Measurements from ENCODE around the gene BTBD19.

BTBD19 gene

DNA sequence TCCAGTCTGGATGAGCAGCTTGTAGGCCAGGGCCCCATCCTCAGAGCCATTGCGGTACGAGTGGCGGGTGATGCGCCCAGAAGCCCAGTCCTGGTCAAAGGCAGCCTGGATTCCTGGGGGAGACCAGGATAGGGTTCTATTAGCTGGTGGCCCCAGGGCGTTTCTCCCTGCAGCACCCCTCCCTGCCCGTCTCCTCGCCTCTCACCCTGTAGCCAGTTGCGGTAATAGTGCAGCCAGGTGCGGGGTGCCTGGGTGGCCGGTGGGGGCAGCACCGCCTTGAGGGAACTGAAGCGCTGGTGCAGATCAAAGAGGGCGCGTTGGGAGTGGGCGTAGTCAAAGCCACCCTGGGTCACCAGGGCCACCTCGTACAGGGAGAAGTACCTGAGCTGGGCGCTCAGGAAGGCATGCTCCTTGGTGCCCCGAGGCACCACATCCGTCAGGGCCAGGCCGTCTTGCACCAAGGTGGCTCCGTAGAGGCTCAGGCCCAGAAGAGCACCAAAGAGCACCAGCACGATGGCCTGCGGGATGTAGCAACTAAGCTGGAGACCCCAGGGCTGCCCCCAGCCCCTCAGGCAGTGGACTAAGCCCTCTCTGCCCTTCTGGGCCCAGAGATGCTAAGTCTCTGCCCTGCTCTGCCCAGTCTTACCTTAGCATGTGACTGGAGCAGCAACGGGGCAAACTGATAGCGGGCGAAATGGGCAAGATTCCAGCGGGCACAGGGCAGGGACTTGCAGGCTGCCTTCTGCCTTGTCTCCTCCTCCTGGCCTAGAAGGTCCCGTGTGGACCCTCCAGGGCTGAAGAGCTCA lies 19.1 kb downstream of the BTBD19 start:
- TF ChIP-seq, protein P1, sequence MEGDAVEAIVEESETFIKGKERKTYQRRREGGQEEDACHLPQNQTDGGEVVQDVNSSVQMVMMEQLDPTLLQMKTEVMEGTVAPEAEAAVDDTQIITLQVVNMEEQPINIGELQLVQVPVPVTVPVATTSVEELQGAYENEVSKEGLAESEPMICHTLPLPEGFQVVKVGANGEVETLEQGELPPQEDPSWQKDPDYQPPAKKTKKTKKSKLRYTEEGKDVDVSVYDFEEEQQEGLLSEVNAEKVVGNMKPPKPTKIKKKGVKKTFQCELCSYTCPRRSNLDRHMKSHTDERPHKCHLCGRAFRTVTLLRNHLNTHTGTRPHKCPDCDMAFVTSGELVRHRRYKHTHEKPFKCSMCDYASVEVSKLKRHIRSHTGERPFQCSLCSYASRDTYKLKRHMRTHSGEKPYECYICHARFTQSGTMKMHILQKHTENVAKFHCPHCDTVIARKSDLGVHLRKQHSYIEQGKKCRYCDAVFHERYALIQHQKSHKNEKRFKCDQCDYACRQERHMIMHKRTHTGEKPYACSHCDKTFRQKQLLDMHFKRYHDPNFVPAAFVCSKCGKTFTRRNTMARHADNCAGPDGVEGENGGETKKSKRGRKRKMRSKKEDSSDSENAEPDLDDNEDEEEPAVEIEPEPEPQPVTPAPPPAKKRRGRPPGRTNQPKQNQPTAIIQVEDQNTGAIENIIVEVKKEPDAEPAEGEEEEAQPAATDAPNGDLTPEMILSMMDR (IDR thresholded peaks at IDR 0.05; ENCODE audit: low read depth, low read length, missing control alignments) = peak; percentile 44
- DNase-seq (ENCODE audit: low read depth) = no peak
- no peak overlapping the region for H3K4me3 ChIP-seq (ENCODE audit: low read depth, low read length)

DNA sequence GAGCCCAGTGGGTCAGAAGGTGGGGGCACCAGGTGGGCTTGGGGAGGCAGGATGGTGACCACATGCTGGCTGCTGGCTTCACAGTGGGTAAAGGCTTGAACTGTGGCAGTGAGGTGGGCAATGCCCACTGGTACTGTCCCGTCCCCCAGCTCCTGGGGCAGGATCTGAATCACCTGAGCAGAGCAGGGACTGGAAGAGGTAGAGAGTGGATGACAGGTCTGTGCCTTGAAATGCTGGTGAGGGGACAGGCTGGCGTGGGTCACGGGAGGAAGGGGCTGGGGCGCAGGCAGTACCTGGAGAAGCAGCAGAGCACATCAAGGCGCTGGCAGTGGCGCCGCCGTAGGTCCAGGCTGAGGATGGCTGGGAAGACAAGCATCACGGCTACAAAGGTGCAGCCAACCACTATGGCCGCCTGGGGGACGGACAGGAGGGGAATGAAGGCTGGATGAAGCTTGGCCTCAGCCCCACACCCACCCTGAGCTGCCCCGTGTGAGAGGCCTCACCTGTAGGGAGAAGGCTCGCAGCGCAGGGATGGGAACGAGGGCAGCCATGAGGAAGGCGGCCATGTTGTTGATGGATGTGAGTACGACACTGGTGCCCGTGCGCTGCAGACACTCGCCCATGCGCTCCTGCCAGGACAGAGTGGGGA lies 19.8 kb downstream of the BTBD19 start:
- no peak for DNase-seq (ENCODE audit: low read depth)
- no peak overlapping the region for H3K4me3 ChIP-seq (ENCODE audit: low read depth, low read length)
- TF ChIP-seq, protein P1 (IDR thresholded peaks at IDR 0.05; ENCODE audit: low read depth, low read length, missing control alignments) = no peak

DNA sequence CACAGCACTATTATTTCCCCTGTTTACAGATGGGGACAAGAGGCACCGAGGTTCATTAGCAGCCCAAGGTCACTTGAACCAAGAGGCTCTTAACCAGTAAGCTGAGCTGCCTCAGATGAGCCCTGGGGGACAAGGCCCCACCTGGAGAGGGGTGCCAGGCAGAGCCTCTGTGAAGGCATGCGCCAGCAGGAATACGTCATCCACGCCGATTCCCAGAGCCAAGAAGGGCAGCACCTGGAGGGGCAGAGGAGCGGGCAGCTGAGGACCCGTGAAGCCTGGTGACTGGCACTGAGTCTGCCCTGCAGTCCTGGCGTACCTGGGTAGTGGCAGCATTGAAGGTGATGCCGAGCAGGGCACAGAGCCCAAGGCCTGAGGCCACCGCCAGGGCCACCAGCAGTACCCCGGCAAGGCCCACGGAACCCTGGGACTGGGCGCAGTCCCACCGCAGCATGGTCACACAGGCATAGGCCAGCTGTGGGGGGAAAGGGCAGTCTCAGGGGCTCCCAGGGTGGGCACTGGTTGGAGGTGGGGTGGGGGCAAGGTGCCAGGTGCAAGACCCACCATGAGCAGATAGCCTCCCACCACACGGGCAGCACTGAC lies 20.6 kb downstream of the BTBD19 start:
- no peak for DNase-seq (ENCODE audit: low read depth)
- H3K4me3 ChIP-seq (ENCODE audit: low read depth, low read length) = no peak overlapping the region
- TF ChIP-seq, protein P1 (IDR thresholded peaks at IDR 0.05; ENCODE audit: low read depth, low read length, missing control alignments) = no peak

DNA sequence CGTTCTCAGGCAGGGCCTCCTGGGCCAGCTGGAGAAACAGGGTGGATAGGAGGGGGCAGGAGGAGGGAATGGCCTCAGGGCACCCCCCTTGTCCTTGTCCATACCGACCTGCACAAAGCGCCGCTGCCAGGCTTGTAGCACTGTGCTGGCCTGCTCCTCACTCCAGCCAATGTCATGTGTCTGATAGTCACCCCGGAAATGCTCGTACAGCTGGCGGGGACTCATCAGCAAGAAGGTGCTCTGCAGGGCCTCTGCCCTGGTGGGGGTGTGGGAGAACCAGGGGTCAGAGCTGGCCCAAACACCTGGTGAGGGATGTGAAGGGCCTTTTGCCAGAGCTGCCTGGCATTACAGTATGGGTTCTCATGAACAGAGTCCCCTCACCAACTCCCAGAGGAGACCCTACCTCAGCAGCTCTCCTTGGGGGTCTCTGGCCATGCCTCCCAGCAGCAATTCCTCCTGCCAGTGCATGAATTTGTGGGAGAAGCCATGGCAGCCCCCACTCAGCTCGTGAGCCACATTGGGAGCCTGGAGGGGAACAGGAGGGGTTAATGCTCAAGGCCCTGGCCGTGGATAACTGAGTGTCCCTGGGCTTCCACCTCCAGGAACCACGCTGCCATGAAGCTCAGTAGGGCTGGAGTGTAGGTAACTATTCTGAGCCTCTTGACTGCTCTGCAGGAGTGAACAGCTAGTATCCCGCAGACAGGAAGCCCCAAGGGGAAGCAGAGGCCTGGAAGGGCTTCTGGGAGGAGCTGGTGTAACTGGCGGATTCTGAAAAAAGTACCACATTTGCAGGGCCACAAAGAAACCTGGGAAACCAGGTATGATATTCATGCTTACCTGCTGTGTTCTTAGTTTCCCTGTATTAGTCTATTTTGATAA lies 21.4 kb downstream of the BTBD19 start:
- TF ChIP-seq, protein P1 (IDR thresholded peaks at IDR 0.05; ENCODE audit: low read depth, low read length, missing control alignments) = no peak
- no peak overlapping the region for H3K4me3 ChIP-seq (ENCODE audit: low read depth, low read length)
- no peak for DNase-seq (ENCODE audit: low read depth)

DNA sequence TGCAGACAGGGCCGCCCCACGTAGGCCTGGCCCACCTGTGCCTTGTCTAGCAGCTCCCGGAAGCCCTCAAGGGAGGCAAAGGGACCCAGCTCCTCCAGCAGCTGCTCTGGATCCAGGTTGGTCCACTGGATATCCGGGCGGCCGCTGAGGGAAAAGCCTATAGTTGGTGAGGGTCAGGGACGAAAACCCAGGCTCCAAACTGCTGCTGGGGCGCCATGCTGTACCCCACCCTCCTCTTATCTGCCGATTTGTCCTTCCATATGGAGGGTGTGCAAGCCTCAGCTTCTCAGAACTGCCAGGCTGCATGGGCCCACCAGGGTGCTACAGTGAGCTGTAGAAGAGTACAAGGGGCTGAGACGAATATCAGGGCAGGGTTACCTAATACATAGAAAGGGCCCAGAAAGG lies 22.6 kb downstream of the BTBD19 start:
- no peak overlapping the region for H3K4me3 ChIP-seq (ENCODE audit: low read depth, low read length)
- TF ChIP-seq, protein P1 (IDR thresholded peaks at IDR 0.05; ENCODE audit: low read depth, low read length, missing control alignments) = no peak
- no peak for DNase-seq (ENCODE audit: low read depth)

DNA sequence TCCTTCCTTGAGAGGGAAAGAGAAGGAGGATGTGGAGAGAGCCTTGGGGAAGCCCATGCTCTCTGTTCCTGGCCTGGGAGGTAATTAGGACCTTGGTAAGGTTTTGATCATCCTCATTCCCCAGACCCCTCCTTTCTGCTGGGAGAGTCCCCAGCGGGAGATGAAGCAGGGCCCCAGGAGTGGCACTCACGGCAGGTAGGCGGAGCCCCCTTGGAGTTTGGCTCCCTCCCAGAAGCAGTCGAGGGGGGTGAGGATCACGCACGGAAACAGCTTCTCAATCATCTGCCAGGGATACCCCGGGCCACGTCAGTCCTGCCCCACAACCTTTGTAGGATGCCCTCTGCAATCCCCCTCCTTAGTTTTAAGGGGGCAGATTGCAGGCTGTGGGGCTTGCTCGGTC lies 23.2 kb downstream of the BTBD19 start:
- no peak for DNase-seq (ENCODE audit: low read depth)
- TF ChIP-seq, protein P1 (IDR thresholded peaks at IDR 0.05; ENCODE audit: low read depth, low read length, missing control alignments) = no peak
- no peak overlapping the region for H3K4me3 ChIP-seq (ENCODE audit: low read depth, low read length)
